Effector CD4-positive, alpha-beta T cell (primary cell): ENCODE data around the gene ATP11A.
"Not testable (repeated sequence)": the region's sequence is repeated elsewhere in the genome, so short reads cannot be mapped to it uniquely, and the experiment has no call there.

Experiments used
- DNase-seq: peaks from one replicate; pipeline ENCODE4 v3.0.0-alpha.2; 2020

ATP11A gene

DNA sequence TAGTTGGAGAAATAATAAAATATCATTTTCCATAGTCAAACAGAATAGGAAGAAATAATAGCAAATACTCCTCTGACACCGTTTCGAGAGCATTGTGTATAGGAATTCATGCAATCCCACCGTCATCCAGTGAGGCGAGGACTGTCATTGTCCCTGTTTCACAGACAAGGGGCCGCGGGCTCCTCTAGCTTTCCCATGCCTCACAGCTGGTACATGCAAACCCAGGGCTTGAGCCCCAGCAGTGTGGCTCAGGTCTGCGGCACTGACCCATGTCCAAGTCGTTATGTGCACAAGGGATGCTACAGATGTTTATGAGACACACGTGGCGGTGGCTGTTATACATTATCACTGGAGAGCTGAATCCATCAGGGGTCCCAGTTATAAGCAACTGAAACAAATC lies 18.5 kb upstream of the ATP11A start:
- no peak for DNase-seq

DNA sequence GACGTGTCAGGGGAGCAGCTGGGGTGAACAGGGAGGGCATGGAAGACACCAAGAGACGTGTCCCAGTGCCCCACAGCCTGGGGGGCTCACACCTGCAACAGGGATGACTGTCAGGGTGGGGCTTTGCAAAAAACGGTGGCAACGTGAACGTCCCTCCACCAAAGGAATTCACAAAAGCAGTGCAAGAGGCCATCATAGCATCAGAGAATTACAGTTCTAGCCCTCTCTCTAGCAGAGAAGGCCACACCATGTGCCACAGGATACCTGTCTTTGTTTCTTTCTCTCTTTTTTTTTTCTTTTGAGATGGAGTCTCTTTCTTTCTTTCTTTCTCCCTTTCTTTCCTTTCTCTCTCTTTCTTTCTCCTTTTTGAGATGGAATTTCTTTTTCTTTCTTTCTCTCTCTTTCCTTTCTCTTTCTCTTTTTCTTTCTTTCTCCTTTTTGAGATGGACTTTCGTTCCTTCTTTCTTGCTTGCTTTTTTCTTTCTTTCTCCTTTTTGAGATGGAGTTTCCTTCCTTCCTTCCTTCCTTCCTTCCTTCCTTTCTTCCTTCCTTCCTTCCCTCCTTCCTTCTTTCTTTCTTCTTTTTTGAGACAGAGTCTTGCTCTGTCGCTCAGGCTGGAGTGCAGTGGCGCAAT lies 17.1 kb upstream of the ATP11A start:
- no peak for DNase-seq

DNA sequence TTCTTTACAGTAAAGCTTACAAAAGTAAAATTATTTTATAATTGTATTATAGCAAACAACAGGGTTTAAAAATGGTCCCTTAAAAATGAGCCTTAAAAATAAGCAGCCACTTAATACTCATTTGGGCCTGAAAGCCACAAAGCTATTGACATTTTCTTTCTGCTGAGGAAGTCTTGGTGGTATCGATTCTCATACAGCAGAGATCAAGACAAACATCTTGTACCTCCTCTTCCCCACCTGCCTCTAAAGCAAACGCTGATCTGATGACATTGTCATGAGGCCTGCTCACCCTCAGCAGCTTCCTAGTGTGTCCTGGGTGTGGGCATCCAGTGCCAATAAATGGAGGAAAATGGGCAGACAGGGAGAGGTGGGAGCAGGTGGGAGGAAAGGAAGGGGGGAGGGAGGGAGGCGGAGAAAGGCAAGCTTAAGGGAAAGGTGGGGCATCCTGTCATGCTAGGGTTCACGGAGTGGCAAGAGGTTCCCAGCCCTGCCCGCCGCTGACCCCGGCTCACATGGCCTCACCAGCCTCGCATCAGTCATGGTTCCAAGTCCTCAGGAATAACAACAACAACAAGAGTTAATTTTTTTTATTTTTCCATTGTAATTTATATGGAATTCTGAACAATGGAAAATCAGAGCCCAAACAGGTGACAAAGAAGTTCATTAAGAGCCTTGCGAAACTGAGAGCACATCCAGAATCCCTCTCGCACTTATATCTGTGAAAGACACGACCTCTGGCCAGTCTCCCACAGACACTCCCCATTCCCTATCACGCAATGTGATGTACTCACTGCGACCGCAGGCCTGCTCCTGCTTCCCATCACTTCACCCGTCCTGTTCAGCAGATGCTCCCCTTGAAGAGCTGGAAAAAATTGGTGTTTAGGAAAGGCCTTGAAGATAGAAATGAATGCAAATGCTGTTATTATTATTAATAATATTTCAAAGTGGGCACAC lies 15.1 kb upstream of the ATP11A start:
- DNase-seq: no peak

DNA sequence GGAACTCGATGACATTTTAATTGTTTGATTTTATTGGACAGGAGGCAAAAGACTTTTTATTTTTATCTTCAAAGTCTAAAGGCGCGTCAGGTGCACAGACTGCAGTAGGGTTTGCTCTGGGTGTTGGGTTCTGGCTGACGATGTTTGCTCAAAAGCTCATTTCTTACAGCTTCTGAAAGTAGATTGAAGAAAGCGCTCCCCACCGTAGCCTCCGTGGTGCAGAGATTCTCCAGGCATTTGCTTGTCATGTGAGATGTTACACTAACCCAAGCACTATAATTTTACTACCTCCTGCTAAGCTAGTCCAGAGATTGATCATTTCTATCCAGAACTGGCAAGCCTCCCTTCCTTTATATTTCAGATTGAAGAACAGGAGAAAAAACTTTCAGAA lies 14.5 kb upstream of the ATP11A start:
- no peak for DNase-seq

DNA sequence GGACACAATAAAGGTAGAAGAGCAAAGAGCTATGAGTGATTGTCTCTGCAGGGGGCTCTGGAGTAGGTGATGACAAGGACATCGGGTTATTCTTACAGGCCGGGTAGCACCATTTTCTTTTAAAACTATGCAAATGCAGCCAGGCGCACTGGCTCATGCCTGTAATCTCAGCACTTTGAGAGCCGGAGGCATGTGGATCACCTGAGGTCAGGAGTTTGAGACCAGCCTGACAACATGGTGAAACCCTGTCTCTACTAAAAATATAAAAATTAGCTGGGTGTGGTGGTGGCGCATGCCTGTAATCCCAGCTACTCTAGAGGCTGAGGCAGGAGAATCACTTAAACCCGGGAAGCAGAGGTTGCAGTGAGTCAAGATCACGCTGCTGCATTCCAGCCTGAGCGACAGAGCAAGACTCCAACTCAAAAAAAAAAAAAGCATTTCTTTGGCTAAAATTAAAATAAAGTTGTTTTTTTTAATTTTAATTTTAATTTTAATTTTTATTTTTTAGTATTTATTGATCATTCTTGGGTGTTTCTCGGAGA lies 12.3 kb upstream of the ATP11A start:
- DNase-seq: not testable (repeated sequence)

DNA sequence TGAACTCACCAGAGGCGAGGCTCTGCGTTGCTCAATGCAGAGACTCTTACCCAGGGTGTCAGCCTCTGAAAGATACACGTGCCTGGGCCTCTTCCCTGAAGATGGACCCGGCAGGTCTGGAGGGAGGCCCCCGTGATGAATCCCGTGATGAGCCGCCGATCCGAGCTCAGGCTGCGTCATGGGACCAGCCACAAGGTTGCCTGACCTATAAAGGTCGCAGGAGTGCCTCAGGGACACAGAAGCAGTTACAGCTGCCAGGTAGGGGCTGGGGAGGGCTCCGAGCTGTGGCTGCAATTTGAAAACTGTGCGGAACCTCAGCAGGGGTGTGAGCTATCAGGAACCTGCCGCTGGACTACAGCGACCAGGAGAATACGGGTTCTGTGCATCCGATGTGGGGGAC lies 10.5 kb upstream of the ATP11A start:
- no peak for DNase-seq

DNA sequence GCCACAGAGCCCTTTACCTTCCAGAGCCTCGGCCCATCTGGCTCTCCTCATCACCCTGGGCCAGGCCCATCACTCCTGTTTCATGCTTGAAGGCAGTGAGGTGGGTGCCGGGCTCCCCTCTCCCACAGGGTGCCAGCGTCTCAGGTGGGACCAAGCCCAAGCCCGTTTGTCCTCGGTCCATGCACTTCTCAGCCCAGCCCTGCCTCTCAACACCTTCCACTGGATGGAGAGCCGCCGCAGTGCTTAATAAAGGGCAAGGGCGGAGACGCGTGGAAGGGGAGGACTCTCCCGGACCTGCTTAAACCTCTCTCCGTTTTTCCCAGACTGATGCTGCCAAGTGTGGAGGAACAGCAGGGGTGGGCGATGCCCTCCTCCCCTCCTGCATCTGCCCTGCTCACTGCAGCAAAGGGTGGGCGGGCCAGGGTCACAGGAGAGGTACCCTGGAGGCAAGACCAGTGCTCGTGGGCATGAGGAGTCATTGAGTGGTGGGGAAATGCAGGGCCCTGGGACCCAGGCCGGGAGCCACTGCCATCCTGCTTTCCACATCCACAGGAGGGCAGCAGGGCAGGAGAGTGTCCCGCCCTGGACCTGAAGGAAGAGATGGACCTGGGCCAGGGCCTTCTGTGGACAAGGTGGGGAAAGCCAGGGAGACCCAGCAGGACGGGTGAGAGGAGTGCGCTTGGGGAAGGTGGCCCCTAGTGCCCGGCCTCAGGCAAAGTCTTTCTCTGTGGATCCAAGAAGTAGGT lies 9.7 kb upstream of the ATP11A start:
- no peak for DNase-seq

DNA sequence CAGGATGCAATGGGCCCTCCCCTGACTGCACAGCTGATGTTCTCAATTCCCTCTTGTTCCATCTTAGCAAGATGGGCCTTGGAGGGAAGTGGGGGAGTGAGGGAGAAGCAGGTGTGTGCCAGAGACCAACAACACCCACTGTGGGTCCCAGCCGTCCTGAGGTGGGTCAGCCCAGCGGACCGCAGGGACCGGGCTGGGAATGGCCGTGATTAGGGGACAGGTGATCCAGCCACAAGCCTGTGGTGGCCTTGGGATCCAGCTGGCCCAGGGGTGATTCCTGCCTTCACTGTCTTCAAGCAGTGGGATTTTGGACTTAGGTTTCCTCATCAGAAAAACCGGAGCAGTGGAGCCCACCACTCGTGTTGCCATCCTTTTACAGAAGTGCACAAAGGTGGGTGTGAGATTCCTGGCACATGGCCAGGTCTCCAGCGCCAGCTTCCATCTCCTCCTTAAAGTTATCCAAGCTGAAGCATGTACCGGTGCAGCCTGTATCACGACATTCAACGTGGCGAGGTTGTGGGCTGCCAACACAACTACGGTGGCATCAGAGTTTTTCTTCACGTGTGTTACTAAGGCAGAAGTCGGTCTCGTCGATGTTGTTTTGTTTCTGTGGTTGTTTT lies 9.0 kb upstream of the ATP11A start:
- no peak for DNase-seq

DNA sequence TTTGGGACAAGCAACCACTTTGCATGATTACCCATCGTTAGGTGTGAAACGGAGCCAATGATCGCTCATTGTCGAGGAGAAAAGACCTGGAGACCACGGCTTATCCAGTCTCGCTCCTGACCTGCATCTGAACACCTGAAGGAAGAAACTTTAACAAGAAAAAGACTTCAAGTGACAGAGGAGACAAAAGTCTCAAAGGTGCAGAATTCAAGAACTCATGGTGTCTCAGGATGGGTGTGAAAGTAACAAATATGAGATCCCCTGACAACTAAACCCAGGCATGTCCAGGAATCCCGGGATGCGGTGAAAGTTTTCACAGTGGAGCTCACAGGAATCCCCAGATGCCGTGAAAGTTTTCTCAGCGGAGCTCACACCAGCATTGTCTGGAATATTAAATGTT lies 6.3 kb upstream of the ATP11A start:
- no peak for DNase-seq

DNA sequence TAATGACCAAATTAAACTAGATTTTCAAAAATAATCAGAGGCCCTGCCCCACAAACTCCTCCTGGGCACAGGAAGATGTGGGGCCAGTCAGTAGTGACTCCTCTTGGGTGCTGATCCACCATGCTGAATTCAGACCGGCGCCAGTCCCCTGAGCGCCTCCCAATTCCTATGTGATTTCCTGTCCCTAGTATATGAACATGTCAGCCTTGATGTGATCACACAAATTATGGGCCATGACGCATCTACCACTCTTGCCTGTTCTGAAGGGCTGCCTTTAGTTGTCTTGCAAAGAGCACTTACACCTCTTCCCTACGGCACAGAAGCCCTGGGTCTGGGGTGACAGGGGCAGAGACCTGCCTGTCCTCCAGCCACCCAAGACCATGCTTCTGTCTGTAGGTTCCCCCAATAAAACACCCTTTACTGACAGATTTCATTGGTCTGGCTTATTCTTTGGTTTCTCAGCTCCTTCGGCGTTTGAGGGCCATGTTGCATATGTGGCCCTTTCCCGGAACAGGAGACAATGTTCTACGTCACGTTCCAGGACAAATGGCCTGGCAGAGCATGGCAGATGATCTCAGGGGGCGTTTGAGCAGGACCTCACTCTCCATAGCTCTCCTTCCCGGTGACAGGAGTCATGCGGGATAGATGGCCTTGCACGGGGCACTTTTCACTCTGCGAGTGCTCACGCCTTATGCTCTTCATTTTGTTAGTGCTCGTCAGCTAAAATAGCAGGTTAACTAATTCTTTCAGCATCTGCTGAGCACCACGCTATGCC lies 5.6 kb upstream of the ATP11A start:
- no peak for DNase-seq

DNA sequence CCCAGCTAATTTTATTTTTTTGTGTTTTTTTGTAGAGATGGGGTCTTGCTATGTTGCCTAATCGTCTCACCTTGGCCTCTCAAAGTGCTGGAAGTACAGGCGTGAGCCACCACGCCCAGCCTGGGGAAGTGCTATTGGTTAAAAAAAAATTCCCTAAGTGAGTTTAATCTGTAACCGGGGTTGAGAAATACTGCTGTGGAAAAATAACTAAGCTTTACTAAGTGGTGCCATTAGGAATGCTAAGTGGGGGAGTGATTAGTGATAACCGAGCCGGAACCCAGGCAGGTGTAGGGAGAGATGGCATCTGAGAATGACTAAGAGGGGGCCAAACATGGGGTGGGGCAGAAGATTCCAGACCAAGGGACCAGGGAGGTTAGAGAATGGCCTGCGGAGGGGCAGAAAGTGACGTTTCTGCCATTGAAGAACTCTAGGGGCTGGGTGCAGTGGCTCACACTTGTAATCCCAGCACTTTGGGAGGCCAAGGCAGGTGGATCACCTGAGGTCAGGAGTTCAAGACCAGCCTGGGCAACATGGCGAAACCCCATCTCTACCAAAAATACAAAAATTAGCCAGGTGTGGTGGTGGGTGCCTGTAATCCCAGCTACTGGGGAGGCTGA lies 4.5 kb upstream of the ATP11A start:
- DNase-seq: not testable (repeated sequence)

DNA sequence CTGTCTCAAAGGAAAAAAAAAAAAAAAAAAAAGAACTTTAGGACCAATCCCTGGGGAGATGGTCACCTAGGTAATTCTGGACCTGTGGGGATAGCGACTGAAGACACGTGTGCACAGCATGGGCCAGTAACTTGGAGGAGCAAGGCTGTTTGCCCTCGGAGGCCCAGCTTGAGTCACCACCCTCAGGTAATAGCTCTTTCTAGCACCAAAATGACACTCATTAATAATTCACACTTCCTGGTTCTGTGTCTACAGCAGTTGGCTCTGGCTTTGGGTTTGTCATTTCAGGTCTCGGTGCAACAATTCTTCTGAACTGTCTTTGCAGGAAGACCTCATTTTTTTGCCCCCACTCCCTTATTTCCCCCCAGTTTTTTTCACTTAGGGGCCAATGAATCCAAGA lies 3.9 kb upstream of the ATP11A start:
- DNase-seq: no peak

DNA sequence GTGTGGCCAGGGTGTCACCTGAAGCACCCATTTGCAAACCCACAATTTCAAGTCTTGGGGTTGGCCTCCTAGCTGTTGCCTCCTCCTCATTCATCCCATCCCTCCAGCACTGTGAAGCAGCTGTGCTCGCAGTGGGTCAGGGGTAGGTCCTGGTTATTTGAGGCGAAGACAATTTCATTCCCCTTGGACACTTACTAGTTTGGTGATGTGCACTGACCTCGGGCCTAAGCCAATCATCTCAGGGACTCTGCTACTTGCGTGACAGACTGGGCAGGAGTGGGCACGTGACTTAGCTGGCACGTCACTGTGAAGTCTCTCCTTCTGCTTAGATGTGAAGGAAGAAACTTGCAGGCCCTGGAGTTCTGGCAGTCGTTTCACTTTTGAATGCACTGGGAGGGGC lies 3.5 kb upstream of the ATP11A start:
- DNase-seq: no peak

DNA sequence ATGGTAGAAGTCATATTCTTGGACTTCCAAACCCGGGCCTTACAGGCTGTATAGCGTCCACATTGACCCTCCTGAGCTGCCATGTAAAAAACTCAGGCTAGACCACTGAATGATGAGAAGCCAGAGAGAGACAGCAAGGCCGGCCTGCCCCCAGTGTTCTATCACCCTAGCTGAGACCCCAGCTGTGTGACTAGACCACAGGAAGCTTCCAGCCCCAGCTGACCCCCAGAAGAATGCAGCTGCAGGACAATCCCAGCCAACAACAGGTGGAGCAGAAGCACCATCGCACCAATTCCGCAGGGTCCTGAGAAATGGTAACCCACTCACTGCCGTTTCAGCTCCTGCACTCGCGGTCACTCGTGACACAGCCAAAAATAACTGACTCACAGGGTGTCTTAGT lies 2.9 kb upstream of the ATP11A start:
- no peak for DNase-seq

DNA sequence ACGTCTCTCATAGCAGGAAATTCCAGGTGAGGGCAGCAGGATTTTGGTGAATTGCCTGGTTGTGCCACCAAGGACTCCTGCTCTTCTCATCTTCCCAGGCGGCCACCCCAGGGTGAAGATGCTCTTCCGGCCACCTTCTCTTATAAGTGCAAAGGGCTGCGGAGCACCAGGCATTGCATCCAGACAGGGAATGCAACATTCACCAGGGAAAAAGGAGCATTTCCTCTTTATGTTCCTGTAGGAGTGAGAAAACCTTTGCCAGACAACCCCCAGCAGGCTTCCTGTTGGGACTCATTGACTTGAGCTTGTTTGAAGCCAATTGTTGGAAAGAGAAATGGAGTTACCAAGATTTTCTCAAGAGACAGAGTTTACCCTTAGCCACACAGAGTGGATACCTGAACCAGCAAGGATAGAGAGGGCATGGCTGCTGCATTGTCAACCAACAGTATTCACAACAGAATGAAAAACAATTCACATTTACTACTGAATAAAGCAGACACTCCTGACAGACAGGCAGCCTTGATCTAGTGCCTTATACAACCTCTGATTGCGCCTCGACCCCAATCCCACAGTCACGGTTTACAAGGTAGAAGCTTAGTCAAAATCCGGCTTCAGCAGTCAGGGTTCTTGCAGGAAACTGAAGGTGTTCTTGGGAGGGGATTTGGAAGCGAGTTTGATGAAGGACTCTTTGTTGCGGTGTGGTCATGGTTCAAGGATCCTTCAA lies 1.8 kb upstream of the ATP11A start:
- no peak for DNase-seq

DNA sequence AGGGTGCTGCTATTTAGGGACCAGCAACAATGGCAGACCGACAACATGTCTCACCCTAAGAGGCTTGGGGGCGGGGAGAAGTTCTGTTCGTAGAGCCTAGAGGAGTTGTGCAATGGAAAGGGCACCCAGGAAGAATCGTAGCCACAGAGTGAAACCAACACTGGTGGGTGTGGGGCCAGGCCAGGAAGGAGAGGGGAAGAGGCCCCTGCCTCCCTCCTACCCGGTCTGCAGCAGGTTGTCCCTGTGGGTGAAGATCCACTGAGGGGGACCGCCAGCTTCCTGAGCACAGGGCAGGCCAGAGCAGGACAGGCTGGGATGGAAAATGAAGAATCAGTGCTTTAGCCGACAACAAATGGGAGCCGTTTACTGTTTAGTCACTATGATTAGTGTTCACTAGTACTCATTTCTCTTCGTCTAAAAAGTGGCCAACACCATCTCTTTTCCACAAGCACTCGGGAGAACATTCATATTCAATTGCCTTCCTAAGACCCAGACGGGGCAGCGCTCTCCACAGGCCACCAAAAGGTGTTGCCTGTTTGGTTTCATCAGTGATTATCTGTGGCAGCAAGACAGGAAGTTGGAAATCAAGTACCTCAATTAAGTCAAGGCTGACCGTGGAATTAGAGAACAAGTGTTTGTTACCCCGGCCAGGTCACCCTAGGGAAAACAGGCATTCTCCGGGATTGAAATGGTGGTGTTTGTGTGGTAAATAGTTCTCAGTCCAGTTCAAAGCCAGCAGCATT lies 1.1 kb upstream of the ATP11A start:
- DNase-seq: no peak

DNA sequence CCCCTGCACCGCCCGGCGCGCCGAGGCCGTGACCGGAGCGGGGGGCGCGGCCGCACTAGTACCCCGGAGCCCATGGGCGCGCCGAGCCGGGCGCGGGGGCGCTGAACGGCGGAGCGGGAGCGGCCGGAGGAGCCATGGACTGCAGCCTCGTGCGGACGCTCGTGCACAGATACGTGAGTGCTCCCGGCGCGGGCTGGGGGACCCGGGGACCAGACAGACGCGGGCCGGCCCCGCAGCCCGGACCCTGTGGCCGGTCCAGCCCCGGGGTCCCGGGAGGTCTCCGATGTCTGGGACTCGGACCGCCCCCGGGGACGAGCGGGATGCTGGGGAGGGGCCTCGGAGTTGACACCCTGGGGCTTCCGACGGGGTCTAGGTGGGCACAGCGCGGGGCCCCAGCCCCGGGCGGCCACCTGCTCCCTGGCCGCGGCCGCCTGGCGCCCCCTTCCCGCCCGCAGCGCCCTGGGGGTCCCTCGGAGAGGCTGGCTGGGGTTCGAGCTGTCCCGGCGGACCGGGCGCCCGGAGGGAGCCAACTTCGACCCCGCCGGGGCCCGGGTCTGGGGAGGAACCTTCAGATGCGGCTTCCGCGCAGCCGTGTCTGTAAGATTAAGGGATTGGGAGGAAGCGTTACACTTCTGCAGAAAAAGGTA lies 568 bp downstream of the ATP11A start:
- no peak for DNase-seq

DNA sequence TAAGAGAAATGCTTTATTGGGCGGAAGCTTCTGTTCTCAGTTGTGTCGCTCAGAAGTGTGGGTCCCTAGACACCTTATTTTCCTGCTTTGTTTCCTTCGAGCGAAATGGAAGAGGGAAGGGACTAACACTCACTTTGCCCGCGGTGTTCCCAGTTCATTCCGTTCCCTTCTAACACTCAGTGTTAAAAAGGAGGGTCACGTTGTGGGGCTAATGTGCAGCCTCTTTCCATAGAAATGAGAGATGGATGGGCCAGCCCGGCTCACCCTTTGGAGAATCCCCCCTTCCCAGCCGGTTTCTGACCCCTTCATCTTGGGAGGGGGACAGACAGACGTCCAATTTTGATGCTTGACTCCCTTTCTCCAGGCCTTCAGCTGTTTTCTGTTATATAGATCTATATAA lies 2.3 kb downstream of the ATP11A start:
- DNase-seq: no peak

DNA sequence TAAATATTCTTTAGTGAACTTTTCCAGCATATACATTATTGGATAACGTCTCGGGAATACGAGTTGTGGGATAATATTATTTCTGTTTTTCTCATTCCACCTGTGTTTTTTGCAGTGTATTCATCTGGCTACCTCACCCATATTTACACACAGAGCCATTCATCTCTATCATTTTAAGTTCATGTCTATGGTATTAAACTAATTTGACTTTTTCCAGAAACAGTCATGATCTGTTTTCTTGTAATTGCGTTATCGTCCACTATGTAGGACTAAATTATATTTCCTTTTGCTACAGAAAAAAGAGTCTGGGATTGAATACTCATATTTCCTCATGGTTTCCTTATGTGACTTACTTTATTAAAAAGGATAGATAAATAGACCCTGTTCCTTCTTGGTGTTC lies 2.7 kb downstream of the ATP11A start:
- DNase-seq: no peak
